Suprapubic skin (tissue), 3 donors: ENCODE measurements around the gene TEKTIP1.

Experiments
- CTCF ChIP-seq, 2 donors: fragments of 200-600 bp in 1 of 2; fragments of 450-650 bp in 1 of 2; sonication (generic) in 1 of 2; IDR thresholded peaks; one replicate each; pipeline ENCODE4 v1.5.1; 2016 to 2019; ENCODE audit warnings: antibody characterized with exemption in 2 of 2, mild to moderate bottlenecking in 1 of 2, moderate library complexity in 1 of 2
- EP300 ChIP-seq: sonication (generic); formaldehyde crosslinking; IDR thresholded peaks from one replicate; pipeline ENCODE4 v1.6.1; 2017; ENCODE audit warnings: antibody characterized with exemption
- POLR2A ChIP-seq, 2 donors: fragments of 450-650 bp; IDR thresholded peaks; one replicate each; pipeline ENCODE4 v1.6.1; 2017; ENCODE audit warnings: antibody characterized with exemption in 2 of 2, mild to moderate bottlenecking in 2 of 2, moderate library complexity in 2 of 2

- TF ChIP-seq EP300 (no peak), CTCF (IDR thresholded peaks at IDR 0.05) (no peak), POLR2A (IDR thresholded peaks at IDR 0.05) (peak; percentile 51 to 58)
Measured at GRCh38 chr19:3505598-3506383, 33.2 kb upstream of the TEKTIP1 start, which contains the start of gene FZR1.
